ENCODE data around the gene TECPR1. TPM values are rescaled to one million over a fixed set of nuclear protein-coding genes. Genes with fewer than 3 reads are reported as not detected.

The TECPR1 gene
- total RNA-seq, 1 experiment from 2014 or later, result 10.8 TPM

Other genes with a start within 250 kb of the TECPR1 start
- gene LMTK2, start 145.4 kb downstream of the TECPR1 start, total RNA-seq (2014; rRNA removed; shearing (Covaris generic)), result 7.1 and 7.5 TPM in 2 replicates
- not detected in 2 replicates for gene BHLHA15, start 40.8 kb downstream of the TECPR1 start, total RNA-seq (2014; rRNA removed; shearing (Covaris generic))
- gene BRI3, start 29.5 kb upstream of the TECPR1 start, total RNA-seq (2014; rRNA removed; shearing (Covaris generic)), result 53.6 and 68.3 TPM in 2 replicates
- 22.5 and 23.8 TPM in 2 replicates for gene BAIAP2L1, start 148.9 kb upstream of the TECPR1 start, total RNA-seq (2014; rRNA removed; shearing (Covaris generic))

Measured in H4 (cell line).